Fibroblast of skin of right biceps (primary cell): ENCODE data around the gene CDCA5.
A peak's percentile ranks its signal among the peaks of the same experiment; 100 is the strongest.

Experiments used
- DNase-seq: peaks from one replicate; pipeline ENCODE4 v3.0.0-alpha.2; 2013

The CDCA5 gene, protein sequence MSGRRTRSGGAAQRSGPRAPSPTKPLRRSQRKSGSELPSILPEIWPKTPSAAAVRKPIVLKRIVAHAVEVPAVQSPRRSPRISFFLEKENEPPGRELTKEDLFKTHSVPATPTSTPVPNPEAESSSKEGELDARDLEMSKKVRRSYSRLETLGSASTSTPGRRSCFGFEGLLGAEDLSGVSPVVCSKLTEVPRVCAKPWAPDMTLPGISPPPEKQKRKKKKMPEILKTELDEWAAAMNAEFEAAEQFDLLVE

DNA sequence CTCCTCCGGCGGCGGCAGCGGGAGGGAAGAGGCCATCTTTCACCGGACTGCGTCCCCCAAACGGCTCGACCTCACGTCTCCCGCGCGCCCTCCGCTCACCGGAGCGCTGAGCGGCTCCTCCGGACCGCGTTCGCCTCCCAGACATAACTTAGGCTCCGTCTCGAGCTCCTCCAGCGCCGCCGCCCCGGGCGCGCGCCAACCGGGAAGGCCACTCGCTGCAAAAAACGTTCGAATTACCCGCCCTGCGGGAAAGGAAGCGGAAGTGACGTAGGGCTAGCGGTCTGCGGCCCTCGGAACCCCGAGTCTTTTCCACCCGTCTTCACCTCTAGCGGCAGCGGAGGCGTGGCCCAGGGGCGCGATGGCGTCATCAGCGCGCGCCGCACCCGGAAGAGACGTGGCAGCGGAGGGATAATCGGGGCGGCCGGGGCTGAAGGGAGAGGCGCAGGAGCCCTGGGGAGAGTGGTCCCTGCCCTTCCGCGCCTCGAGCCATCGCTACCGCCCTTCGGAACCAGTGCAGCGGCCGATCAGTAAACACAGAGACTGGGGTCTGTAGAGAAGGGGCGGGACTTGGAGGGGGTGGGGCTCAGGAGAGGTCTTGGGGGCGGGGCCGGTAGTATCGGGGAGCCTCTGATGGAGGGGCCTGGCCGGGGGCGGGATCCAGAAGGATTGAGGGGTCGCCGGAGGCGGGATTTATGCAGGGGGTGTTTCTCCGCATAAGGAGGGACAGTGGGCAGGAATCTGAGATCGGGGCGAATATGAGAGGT, at the start of gene CDCA5, which contains the start of gene ZFPL1:
TSS of gene CDCA5 (minus strand) at position 207 of the 764 bp plus-strand sequence. CDS start at position 145, 62 bp downstream.
TSS of gene ZFPL1 (plus strand) at position 389 of the 764 bp plus-strand sequence. CDS start 477 bp downstream, outside the sequence.
- DNase-seq = peak; percentile 96

DNA sequence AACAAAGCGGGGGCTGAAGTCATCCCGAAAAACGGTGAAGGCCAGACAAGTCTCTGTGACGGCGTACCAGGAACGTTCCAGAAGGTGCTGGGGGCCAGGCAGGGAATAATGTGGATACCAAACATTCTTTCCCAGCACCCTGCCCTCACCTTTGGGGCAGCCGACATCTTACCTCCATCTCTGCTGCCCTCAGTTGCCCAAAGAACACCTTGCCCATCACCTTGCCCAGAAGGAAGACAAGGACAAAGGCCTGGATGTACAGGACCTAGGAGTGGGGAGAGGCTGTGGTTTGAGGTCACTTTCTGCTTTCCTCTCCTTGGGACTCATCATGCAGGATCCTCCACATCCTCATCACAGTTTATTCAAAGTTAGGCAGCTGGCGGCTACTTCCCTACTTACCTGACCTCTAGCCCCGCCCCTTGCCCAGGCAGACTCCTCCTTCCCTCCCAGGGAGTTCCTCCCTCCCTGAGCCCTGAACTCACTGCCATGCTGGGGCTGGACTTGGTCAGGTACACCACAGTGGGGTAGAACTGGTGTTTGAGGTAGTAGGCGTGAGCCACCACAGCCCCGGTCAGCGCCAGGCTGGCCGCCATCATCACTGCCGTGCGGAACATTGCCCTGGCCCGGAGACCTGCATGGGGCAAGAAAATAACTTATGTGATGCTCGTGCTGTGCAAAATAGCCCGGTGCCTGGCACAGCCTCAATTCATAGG, 49.3 kb upstream of the CDCA5 start:
- DNase-seq = peak; percentile 12

DNA sequence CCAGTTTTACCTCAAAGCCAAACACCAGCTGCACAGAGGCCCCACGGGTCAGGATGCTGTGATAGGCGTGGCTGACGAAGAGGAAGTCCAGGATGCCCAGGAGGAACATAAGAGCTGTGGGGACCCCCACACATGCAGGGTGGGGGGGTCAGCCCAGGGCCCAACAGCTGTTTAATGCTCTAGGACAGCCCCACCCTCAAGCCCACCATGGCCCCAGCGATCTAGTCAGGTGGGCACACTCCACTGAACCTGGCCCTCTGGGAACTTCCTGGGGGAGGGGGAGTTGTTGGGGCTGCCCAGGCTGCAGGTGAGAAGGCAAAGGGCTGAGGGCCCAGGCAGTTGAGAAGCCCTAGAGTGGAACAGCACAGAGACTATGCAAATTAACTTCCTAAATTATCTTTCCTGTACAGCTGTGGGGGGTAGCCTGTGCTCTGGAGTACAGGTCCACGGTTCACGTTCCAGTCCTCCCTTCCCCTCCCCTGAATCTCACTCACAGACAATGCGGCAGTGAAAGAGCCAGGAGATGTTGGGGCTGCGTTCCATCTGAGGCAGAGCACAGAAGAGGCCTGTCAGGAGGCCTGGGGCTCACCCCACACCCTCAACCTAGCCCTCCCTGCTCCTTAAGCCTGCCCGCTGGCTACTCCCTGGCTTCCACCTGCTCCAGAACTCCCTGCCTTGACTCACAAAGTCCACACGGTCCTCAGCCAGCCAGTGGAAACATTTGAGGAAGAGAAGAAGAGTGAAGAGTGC, 48.6 kb upstream of the CDCA5 start:
- no peak for DNase-seq

DNA sequence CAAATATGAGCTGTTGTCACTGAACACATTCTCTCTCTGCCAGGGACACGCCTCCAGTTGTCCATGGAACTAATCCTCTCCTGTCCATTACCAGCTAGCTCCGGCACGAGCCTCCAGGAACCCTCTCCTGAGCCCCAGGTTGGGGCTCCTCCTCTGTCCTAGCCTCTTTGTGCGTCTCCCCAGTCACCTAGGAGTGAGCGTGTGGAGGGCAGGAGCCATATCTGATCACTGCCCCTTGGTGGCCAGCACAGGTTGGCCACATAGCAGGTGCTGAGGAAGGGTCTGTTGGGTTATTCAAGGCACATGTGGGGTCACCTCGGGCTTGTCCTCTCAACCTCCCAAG, 48.0 kb upstream of the CDCA5 start:
- no peak for DNase-seq

DNA sequence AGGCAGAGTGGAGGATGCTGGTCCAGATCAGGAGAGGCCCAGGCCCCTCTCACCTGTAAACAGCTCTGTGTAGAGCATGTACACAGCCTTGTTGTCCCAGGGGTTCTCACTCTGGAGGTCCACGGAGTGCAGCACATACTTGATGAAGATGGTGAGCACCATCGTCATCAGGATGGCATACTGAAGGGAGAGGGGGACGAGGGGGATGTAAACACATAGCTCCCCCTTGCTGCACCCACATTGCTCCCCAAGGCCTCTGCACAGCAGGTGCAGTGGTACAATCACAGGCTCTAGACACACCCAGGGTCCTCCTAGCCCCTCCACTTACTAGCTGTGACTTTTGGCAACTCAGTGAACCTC, 47.6 kb upstream of the CDCA5 start:
- DNase-seq = no peak

DNA sequence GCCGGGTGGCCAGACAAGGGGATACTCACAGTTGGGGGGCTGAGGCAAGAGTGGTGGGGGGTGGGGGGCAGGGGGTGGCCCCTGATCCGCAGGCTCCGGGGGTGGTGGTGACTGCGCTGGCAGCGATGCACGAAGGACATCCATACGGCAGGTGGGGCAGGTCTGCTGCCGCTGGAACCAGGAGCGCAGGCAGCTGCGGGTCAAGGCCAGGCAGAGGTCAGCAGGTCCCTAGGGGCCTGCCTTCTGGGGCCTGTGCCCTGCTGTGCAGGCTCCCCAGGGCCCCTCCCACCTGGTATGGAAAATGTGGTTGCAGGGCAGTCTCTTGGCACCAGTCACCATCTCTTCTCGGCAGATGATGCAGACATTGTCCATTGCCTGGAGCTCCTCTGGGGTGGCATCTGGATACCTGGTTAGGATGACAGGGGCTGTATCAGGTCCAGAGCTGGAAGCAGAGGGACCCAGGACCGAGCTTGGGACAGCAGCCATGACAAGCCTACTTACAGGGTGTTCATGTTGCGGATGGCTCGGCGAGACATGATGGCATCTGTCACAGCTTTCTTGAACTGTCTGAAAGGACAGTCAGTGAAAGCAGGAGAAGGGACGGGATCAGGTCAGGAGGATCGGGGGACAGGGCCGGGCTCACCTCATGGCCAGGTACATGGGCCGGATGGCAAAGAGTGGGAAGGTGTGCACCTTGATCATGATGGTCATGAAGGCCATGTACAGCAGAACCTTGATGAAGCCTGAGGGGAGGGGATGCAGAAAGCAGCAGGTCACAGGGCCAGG, 47.0 kb upstream of the CDCA5 start:
- DNase-seq = no peak

DNA sequence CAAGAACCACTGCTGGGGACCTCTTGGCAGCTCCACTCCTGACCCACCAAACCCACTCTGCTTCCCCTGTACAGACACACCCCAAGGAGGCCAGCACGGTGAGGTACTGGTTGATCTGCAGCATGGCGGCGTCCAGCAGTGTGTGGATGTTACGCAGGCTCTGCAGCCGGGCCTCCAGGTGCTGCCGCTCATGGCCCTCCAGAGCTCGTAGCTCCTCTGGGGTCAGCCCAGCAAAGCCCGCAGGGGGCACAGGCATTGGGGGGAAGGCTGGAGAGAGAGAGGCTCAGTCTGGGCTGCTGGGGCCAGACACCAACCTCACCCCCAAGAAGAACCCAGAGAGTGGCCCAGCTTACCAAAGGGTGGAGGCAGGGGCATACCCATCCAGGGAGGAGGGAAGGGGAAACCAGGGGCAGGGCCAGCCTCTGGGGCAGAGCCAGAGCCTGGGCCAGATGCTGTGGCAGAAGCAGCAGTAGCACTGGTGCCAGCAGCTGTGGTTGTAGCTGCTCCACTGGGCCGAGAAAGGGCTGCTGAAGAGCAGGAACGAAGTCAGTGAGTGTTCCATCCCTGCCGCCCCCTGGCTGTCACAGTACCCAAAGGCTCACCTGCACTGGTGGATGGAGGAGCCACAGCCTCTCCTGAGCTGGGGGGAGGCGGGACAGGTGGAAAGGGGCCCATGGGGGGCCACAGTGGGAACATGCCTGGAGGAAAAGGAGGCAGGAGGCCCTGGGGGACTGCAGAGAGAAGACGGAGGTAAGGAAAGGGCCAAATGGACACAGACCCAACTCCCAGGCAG, 46.0 kb upstream of the CDCA5 start:
- no peak for DNase-seq

DNA sequence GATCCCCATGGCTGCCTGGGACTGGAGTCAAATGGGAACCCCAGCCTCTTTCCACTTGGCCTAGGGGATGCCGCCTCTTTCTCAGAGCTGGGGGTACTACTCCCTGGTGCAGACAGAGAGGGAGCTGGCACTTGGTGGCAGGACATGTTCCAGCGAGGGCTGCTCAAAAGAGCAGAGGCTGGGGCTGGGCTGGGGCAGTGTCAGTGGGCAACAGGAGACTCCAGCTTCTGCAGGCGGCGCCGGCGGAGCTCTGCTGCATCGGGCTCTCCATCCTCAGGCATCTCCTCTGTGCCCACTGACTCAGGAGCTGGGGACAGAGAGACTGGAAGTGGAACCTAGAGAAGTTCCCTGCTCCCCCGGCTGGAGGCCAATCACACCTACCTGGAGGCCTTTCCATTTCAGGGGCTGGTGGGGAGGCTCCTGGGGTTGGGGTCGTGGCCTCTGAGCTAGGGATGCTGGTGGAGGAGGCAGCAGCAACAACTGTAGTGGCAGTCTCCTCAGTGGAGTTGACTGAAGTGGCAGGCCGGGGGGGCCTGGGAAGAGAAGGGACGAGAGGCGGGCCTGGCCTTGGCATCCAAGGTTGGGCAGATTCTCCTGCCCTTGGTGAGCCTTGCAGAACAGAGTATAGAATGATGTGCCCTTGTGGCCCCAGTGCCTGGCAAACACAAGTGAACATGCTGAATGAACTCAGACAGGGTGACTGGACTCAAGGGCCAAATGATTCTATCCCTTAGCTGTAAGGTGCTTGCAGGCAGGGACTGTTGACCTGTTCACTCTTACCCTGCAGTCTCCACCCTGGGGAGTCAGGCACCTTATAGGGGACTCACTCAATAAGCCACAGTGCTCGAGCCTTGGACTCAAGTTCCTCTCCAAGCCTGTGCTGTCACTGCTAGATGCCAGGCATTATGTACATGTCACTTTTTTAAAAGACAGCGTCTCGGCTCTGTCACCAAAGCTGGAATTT, 44.6 kb upstream of the CDCA5 start:
- no peak for DNase-seq

DNA sequence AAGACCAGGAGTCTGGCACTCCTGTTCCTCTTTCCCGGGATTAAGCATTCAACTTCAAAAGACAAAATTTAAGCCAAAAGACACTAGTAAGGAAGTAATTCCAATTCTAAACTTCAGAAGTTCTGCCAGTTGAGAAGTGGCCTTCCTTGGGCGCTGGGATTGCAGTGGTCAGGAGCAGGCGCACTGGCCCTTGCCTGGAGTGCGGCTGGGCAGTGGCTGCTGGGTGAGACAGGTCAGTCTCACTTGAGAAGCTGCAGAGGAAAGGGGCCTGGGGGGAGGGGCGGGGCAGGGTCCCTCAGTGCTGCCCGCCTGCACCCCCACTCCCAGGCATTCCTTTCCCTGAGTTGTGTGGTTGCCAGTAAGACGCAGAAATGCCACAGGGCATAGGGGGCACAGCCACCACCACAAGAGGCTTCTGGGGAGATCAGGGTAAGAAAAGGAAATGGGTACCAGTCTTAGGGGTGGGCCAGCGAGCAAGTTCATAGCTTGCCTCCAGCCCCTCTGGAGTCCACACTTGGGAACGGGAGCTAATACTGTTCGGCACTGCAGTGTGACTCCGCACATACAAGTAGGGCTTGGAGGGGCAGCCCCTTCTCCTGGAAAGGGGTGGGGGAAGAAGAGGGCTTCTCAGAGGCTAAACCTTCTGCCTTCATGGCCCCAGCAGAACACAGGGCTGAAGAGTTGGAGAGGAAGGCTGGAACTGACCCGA, 43.8 kb upstream of the CDCA5 start:
- DNase-seq = no peak

DNA sequence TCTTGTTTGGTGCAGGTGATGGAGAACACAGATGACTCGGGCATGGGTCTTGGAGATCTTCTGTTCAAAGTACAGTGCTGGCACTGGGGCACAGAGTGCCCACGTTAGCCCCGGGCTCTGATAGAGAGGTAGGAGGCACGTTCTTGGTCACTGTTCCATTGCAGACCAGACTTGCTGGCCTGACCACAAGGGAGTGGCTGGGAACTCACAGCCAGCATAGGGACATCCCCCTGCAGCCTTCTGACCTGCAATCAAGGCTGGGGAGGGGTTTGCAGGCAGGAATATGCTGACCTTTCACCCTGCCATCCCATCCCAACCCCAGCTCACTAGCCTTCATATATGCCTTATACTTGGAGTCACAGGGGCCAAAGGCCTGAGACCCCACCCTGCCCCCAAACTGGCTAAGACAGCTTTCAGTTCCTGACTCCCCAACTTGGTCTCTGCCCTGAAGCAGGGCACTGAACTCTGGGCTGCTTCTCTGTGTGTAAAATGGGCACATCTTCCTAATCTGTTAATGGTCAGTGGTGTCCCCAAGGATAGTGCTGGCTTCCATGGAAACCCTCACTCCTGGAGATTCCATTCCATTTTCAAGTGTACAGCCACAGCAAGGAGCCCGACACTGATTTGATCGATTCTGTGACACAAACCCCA, 42.9 kb upstream of the CDCA5 start:
- no peak for DNase-seq

DNA sequence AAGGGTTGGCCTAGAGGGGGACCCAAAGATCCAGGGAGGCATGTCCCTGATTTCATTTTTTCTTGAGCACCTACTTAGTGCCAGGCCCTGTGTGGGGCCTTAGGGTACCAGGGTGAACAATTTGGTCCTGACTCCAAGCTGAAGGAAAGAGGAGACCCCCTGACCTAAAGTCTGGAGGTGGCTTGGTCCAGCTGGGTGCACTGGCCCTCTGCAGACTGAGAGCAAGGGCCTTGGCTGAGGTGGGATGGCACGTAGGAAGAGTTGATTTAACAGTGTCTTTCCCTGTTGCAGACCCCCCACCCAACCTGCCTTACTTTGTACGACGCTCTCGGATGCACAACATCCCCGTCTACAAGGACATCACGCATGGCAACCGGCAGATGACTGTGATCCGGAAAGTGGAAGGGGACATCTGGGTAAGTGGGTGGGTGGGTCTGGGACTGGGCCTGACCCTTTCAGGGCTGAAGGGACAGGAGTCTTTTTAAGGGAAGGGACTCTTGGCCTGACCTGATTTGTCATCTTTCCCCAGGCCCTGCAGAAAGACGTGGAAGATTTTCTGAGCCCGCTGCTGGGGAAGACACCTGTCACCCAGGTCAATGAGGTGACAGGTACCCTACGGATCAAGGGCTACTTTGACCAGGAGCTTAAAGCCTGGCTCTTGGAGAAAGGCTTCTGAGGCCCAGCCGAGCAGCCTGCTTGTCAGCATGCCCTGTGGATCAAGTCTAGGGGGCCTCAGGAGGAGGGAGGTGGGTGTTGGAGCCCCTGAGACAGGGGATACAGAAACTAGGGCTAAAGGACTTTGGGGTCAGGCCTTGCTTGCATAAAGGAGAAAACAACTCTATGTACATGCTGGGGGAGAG, 41.6 kb upstream of the CDCA5 start:
- no peak for DNase-seq

DNA sequence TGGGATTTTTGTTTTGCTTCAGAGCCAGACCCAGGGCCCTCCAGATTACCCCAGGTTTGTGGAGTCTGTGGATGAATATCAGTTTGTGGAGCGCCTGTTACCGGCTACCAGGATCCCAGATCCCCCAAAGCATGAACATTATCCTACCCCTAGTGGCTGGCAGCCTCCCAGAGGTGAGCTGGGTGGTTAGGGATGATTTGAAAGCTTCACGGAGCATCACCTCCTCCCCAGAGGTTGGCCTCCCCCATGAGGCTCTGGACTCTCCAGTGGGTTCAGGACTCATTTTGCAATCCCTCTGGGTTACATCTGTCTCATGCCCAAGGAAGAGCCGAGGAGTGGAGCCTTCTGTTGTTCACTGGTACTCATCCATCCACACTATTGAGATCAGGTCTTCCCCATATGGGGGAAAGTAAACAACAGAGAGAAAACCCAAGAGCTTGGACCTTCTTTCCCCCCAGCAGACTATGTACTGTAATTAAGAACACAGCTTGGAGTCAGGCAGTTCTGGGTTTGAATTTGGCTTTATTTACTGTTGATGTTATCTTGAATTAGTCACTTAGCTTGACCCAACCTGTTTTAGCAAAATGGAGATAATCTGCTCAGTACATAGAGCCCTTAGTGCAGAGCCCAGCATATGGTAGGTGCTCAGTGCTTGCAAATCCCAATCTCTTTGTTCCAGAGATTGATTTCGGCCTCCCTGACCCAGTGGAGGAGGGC, 40.8 kb upstream of the CDCA5 start:
- DNase-seq = no peak

DNA sequence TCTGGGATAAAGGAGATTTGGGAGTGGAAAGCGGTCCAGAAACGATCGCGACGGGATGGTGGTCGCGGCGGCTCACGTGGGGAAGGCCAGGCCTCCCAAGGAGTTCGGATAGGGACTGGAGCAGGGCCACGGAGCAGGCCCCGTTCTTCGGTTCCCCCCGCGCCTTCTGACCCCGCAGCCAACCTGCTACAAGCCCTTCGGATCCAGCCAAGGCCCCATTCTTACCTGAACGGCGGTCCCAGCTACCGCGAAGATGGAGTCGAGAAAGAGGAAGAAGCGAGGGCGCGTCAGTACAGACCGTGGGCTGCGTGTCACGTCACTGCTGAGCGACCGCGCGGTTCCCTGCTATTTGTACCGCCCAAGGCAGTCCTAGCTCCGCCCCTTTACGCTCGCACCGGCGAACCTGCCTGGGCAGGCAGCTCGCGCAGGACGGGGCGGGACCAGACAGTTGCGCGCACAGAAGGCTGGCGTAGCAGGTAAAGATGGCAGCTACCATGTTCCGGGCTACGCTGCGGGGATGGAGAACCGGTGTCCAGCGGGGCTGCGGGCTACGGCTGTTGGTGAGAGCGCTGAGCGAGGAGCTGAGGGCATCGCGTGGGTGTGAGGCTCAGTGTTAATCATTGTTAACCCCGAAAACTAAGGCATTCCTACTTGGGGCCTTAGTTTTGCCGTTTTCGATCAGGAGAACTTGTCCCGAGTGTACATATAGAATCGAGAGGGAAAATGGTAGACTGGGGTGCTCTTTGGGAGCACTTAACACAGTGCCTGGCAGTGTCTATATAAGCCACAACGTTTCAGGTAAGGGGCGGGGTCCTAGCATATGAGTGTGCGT, 38.2 kb upstream of the CDCA5 start, which contains the start of the genes FAU and MRPL49:
TSS of gene FAU (minus strand) at position 270 of the 832 bp plus-strand sequence. CDS start 321 bp downstream, outside the sequence.
TSS of gene MRPL49 (plus strand) at position 457 of the 832 bp plus-strand sequence. CDS start at position 483, 26 bp downstream.
- peak; percentile 96 for DNase-seq

DNA sequence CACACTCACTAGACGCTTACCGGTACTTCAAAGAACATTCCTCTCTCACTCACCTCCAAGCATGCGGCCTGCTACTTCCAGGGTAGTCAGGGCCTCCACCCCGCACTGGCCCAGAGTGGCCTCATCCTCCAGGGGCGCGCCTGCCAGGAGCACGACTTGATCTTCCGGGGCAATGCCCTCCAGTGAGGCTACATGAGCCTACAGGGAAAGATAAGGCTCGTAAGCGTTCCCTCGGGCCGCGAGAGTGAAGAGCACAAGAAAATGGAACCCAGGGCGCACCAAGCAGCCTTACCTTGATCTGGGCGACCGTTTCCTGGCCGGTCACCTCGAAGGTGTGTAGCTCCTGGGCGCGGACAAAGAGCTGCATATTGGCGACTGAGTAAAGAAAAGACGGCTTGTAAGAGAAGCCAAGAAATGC, 37.6 kb upstream of the CDCA5 start:
- no peak for DNase-seq

DNA sequence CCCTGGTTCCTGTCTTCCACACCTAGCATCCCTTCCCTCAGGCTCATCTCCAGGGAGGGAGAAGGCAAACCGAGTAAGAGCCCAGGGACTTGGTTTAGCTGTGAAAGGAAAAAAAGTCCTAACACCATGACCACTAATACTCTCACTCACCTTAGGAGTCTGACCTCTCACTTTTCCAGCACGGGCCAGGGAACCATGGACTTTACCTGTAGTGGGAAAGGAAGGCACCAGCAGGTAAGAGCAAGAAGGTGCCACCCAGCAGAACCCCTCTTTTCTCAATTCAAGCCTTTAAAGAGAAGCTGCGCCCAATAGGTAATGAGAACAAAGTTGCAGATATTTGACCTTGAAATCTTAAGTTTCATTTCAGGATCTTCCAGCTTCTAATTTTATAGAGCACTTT, 37.0 kb upstream of the CDCA5 start:
- no peak for DNase-seq

DNA sequence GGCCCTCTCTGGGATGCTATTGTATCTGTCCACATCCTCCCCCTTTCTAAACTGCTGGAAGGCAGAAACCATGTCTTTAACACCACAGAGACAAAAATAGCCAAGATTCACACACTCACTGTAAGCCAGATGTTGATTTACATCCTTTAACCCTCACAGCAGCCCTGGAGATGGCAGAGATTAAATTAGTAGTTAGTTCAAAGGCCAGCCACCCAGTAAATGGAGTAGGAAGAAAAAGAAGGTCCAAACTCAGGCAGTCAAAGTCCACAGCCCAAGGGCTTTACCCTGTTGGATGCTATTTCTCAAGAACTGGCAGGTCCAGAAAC, 35.8 kb upstream of the CDCA5 start:
- no peak for DNase-seq
